Measurements from ENCODE around the gene ST14. TPM values are rescaled to one million over a fixed set of nuclear protein-coding genes. Genes with fewer than 3 reads are reported as not detected.

ST14 gene
- total RNA-seq, 4 donors from 2014 or later = 0.62 to 16.5 (median 1.8) TPM

GRCh38 chr11:130126516-130126915 is 33.1 kb upstream of the ST14 start:
- Histone ChIP-seq H3K27ac (no peak overlapping the region), H3K36me3 (peaks cover 0 to 96% of the 10 kb centered on the region in 2 donors), H3K27me3 (no peaks in the 10 kb centered on the region), H3K9me3 (no peaks in the 10 kb centered on the region), H3K4me1 (peaks cover 0 to 42% (median 13%) of the 10 kb centered on the region in 3 donors), H3K4me3 (no peak overlapping the region)
- no peak for TF ChIP-seq EP300 (IDR thresholded peaks at IDR 0.05)
- TF ChIP-seq, protein P1, sequence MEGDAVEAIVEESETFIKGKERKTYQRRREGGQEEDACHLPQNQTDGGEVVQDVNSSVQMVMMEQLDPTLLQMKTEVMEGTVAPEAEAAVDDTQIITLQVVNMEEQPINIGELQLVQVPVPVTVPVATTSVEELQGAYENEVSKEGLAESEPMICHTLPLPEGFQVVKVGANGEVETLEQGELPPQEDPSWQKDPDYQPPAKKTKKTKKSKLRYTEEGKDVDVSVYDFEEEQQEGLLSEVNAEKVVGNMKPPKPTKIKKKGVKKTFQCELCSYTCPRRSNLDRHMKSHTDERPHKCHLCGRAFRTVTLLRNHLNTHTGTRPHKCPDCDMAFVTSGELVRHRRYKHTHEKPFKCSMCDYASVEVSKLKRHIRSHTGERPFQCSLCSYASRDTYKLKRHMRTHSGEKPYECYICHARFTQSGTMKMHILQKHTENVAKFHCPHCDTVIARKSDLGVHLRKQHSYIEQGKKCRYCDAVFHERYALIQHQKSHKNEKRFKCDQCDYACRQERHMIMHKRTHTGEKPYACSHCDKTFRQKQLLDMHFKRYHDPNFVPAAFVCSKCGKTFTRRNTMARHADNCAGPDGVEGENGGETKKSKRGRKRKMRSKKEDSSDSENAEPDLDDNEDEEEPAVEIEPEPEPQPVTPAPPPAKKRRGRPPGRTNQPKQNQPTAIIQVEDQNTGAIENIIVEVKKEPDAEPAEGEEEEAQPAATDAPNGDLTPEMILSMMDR (IDR thresholded peaks at IDR 0.05) = no peak
- ATAC-seq = no peak
- 70 to 96% methylated on average over 5 of the region's 5 CpGs for WGBS, 2 donors (ENCODE audit: low coverage in 1 of 2)

DNA sequence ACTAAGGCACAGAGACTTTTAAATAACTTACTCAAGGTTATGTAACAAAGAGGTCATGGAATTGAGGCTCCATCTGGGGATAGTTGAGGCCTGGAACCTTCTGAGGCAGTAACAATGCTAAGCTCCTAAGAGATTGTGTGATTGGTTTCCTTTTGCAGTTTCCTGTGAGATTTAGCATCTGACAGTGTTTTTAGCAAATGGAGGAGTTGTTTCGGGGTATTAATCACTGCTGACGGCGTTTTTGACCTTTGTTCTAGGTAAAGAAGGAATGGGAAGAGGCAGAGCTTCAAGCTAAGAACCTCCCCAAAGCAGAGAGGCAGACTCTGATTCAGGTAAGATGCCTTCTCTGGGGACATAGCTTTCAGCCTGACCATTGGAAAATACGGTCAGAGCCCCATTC is 32.1 kb upstream of the ST14 start:
- peaks cover 0 to 35% (median 13%) of the 10 kb centered on the region in 3 donors for H3K4me1 ChIP-seq
- H3K4me3 ChIP-seq = no peak overlapping the region
- no peaks in the 10 kb centered on the region for H3K9me3 ChIP-seq
- H3K27me3 ChIP-seq = no peaks in the 10 kb centered on the region
- WGBS, 2 donors (ENCODE audit: low coverage in 1 of 2) = 80 to 93% methylated on average over 2 to 4 of the region's 4 CpGs
- H3K36me3 ChIP-seq = peaks cover 0 to 93% of the 10 kb centered on the region in 2 donors
- no peak overlapping the region for H3K27ac ChIP-seq
- TF ChIP-seq, protein P1 (IDR thresholded peaks at IDR 0.05) = no peak
- TF ChIP-seq POLR2AphosphoS5 (IDR thresholded peaks at IDR 0.05) = no peak
- TF ChIP-seq POLR2A (IDR thresholded peaks at IDR 0.05) = no peak
- TF ChIP-seq EP300 (IDR thresholded peaks at IDR 0.05) = no peak
- ATAC-seq = no peak

- Histone ChIP-seq H3K36me3 (peaks cover 0 to 92% of the 10 kb centered on the region in 2 donors), H3K27ac (peak overlapping the region in 1 of 4 donors; percentile 42), H3K4me1 (peaks cover 0 to 33% (median 13%) of the 10 kb centered on the region in 3 donors), H3K4me3 (no peak overlapping the region), H3K27me3 (no peaks in the 10 kb centered on the region), H3K9me3 (no peaks in the 10 kb centered on the region)
- TF ChIP-seq POLR2AphosphoS5 (IDR thresholded peaks at IDR 0.05) = no peak
- TF ChIP-seq, protein P1 (IDR thresholded peaks at IDR 0.05) = no peak
- WGBS, 2 donors (ENCODE audit: low coverage in 1 of 2) = 83 to 86% methylated on average over 1 to 2 of the region's 2 CpGs
- ATAC-seq = no peak
Observed at GRCh38 chr11:130128626-130129025, 31.0 kb upstream of the ST14 start.

DNA sequence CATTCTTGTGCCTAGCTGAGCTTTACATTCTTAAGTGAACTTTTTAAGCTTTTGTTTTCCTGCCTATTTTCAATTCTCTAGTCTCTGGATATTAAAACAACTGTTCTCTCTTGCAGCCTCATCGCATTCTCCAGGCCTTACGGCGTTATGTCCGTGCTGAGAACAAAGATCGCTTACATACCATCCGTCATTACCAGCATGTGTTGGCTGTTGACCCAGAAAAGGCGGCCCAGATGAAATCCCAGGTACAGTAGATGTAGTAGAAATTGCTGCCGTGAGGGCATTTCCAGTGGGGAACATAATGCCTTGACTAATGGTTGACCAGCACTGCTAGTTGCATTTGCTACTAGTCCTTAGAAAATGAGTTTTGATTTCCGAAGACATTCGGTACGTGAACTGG is 29.7 kb upstream of the ST14 start:
- no peak overlapping the region for H3K4me3 ChIP-seq
- TF ChIP-seq EP300 (IDR thresholded peaks at IDR 0.05) (no peak), POLR2AphosphoS5 (IDR thresholded peaks at IDR 0.05) (no peak), POLR2A (IDR thresholded peaks at IDR 0.05) (no peak)
- TF ChIP-seq, protein P1 (IDR thresholded peaks at IDR 0.05) = no peak
- H3K4me1 ChIP-seq = peaks cover 0 to 20% (median under 1%) of the 10 kb centered on the region in 3 donors
- WGBS, 2 donors (ENCODE audit: low coverage in 1 of 2) = 53 to 80% methylated on average over 11 of the region's 11 CpGs
- no peaks in the 10 kb centered on the region for H3K9me3 ChIP-seq
- no peak for ATAC-seq
- peaks cover 0 to 93% of the 10 kb centered on the region in 2 donors for H3K36me3 ChIP-seq
- H3K27ac ChIP-seq = peak overlapping the region in 3 of 4 donors; percentile 42 to 72 (median 57)
- no peaks in the 10 kb centered on the region for H3K27me3 ChIP-seq

DNA sequence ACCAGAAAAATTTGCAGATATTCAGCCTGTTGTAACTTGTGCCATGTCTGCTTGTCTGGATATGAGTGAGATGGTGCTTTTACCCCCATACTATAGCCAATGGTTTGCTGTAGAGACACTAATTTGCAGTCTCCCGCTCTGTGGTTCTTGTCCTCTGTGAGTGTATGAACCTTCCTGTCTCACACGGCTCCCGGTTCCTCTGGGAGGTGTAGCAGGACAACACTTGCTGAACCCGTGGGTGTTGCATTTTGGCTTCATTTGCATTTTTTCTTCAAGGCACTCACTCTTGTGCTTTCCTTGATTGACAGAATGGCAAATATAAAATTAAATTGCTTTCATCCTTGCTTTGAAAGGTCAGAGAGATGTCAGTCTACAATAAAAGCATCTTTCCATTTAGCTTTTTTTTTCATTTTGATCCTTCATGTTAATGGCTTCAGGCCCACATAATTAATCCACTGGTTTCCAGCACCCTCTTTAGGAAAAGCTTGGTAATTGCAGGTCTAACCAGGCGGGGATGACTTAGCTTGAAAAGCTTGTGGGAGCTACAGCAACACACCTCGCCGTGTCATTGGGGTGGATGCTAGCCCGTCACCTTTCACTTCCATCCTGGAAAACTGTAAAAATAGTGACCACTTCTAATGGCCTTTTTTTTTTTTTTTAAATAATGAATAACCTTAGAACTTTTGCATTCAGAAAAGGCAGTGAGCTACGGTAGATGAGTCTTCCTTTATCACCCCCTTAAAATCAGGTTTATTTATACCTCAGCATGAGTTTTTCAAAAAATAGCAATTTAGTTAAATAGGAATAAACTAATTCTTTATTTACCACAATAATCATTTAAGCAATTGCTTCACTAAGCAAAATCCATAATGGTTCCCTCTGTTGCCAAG is 27.4 kb upstream of the ST14 start:
- peaks cover 0 to 94% of the 10 kb centered on the region in 2 donors for H3K36me3 ChIP-seq
- peak; percentile 73 for ATAC-seq

More for the DNA sequence above, 27.4 kb upstream of the ST14 start:
- no peaks in the 10 kb centered on the region for H3K27me3 ChIP-seq
- 44 to 55% methylated on average over 8 to 9 of the region's 9 CpGs for WGBS, 2 donors (ENCODE audit: low coverage in 1 of 2)
- H3K9me3 ChIP-seq = no peaks in the 10 kb centered on the region
- H3K4me1 ChIP-seq = peaks cover 0 to 12% (median 0%) of the 10 kb centered on the region in 3 donors
- peak overlapping the region in 2 of 4 donors; percentile 5 to 22 for H3K27ac ChIP-seq
- TF ChIP-seq, protein P1 (IDR thresholded peaks at IDR 0.05) = peak; percentile 76 to 89 (median 86)
- TF ChIP-seq POLR2A (IDR thresholded peaks at IDR 0.05) (no peak), POLR2AphosphoS5 (IDR thresholded peaks at IDR 0.05) (no peak), EP300 (IDR thresholded peaks at IDR 0.05) (no peak)
- H3K4me3 ChIP-seq = no peak overlapping the region
